ENCODE results near the gene BRAT1. TPM values are rescaled to one million over a fixed set of nuclear protein-coding genes. Genes with fewer than 3 reads are reported as not detected.
A peak's percentile ranks its signal among the peaks of the same experiment; 100 is the strongest.
"Not testable (repeated sequence)": the region's sequence is repeated elsewhere in the genome, so short reads cannot be mapped to it uniquely, and the experiment has no call there.

BRAT1 gene
- total RNA-seq, 1 experiment from 2014 or later: 39.0 TPM

GRCh38 chr7:2539031-2539911, 16.1 kb downstream of the BRAT1 start:
- DNase-seq (ENCODE audit: low read depth): no peak

- no peak for DNase-seq (ENCODE audit: low read depth)
Observed at GRCh38 chr7:2537981-2538851, 17.1 kb downstream of the BRAT1 start.

DNA sequence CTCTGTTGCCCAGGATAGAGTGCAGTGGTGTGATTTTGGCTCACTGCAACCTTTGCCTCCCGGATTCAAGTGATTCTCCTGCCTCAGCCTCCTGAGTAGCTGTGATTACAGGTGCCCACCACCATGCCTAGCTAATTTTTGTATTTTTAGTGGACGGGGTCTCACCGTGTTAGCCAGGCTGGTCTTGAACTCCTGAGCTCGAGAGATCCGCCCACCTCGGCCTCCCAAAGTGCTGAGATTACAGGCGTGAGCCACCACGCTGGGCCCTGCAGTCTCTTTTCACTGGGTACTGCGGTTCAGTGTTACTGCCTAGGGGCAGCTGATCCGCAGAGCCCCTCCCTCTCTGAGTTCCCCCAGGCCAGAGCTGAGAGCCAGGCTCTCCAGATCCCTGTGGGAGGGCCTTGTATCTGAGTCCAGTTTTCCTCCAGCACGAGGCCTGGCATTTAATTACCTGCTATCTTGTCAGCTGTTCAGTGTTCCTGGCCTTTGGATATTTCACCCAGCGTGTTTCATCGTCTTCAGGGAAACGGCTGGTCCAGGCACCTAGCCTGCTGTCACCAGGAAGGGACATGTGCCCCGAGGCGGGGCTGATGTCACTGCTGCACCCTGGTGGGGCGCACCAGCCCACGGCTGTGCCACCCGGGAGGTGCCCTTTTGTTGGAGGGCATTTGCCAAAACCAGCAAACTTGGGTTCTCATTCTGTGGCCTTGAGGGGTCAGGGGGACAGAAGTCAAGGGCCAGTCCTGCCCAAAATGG, 19.3 kb downstream of the BRAT1 start:
- DNase-seq (ENCODE audit: low read depth): not testable (repeated sequence)

DNA sequence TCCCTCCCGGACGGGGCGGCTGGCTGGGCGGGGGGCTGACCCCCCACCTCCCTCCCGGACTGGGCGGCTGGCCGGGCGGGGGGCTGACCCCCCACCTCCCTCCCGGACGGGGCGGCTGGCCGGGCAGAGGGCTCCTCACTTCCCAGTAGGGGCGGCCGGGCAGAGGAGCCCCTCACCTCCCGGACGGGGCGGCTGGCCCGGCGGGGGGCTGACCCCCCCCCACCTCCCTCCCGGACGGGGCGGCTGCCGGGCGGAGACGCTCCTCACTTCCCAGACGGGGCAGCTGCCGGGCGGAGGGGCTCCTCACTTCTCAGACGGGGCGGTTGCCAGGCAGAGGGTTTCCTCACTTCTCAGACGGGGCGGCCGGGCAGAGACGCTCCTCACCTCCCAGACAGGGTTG, 21.1 kb downstream of the BRAT1 start:
- not testable (repeated sequence) for DNase-seq (ENCODE audit: low read depth)

DNA sequence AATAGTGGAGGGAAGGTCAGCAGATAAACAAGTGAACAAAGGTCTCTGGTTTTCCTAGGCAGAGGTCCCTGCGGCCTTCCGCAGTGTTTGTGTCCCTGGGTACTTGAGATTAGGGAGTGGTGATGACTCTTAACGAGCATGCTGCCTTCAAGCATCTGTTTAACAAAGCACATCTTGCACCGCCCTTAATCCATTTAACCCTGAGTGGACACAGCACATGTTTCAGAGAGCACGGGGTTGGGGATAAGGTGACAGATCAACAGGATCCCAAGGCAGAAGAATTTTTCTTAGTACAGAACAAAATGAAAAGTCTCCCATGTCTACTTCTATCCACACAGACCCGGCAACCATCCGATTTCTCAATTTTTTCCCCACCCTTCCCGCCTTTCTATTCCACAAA, 21.8 kb downstream of the BRAT1 start:
- not testable (repeated sequence) for DNase-seq (ENCODE audit: low read depth)

DNA sequence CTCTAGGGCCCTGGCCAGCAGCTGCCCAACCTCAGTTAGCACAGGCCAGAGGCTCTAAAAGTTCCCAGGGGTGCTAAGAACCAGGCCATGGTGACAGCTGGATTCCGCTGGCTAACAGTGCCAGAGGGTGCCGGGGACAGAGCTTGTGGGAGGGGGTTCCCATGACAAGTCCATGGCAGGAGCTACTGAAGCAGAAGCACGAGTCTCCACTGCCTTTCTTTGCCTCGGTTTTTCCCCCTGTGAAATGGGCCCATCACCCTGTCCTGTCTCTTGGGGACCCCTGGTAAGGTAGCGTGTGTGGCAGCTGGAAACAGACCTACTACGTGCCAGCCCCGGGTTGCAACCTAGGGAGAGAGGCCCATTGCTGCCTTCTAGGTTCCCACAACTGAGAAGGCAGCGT, 22.5 kb downstream of the BRAT1 start:
- DNase-seq (ENCODE audit: low read depth): not testable (repeated sequence)

DNA sequence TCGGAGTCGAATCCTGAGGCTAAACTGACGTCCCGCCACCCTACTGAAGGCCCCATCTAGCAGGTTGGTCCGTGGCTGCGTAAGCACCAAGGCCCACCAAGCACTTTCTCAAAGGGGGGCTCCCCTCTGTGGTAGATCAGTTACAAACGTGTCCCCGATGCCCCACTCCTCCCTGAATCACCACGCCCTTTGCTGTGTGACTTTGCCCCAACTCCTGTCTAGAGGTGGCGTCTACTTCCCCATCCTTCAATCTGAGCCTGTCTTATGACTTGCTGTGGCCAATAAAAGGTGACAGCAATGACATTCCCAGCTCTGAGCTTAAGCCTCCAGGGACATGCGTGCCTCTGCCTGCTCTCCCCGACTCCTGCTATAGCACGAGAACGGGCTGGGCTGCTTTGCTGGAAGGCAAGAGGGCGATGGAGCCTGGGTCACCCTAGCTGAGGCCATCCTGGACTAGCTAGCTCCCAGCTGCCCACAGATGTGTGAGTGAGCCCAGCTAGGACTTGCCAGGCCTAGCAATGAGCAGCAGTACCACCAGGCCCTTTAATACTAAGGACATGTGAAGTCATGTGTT, 23.0 kb downstream of the BRAT1 start:
- not testable (repeated sequence) for DNase-seq (ENCODE audit: low read depth)

DNA sequence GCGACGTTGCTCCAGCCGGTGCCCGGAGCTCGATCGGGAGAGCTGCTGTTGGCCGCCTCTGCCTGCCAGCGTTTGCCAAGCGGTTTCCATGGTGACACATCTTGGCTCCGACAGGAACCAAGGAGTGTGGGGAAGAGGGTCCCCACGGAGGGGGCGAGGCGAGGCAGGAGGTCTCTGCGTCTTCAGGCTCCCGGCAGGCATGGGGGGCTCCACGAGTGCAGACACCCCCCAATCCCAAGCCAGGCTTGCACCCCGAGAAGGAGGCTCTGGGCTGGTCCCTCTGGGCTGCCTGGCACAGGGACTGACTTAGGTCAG, 23.6 kb downstream of the BRAT1 start:
- DNase-seq (ENCODE audit: low read depth): not testable (repeated sequence)

DNA sequence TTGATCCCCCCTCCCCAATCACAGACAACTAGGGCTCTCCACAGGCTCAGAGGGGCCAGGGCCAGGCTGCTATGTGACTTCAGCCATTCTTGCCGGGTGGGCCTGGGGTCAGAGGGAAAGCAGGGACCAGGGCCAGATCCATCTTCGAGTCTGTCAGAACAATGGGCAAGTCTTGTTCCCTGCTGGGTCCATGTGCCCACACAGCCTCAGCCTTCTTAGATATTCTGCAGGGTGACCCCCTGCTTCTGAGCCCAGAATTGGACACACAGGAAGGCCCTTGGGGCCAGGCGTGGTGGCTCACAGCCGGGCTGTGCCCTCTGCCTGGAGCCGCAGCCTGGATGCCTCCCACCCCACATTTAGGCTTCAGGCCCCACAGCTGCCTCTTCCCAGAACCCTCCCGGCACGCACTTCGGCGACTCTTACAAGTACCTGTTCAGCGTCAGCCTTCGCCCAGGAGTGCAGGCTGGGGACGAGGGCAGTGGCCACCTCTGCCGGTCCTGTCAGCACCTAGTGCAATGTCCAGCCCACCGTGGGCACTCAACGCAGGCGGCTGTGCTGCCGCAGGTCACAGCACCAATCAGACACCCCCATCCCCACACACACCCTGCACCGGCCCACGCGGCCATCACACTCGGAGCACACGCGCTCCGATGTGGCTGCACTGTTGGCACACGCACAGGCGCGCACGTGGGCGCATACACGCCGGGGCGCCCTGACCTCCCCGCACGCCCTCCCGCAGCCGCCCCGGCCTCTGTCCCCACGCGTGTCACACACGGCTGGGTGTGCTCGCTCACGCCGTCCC, 24.1 kb downstream of the BRAT1 start:
- not testable (repeated sequence) for DNase-seq (ENCODE audit: low read depth)

DNA sequence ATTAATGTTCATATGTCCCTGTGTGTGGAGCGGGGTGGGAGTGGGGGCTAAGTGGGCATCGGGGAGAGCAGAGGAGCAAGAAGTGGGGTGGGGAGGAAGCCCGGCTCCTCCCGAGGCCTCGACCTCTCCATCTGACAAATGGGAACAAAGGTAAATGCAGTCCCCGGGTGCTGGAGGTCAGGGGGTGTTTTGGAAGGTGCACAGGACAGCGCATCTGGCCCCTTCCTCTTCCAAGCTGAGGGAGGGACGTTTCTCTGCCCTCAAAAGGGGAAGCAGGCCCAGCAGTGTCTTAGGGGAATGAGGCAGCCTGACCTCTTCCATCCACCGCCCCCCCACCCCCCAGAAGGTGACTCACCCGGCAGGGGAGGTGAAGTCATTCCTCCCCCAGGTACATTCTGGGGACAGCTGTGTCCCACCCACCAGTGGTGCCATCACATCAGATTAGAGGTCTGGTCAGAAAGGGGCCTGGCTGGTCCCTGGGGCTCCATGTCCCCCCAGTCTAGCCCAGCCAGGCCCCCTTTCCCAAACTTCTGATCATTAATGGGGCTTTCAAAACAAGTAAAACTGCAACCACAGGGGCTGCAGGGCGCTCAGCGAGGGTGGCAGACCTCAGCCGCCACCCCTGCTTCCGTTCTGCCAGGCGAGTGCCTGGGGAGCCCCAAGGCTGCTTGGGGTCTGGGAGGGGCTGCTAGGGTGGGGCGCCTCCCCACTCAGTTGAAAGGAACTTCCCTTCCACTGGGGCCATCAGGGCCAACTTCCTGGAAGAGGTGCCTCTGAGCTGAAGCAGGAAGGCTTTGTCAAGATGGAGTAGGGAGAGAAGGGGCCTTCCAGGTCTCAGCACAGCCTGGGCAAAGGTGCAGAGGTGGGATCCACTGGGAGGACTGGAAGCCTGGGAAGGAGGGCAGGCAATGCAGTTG, 25.0 kb downstream of the BRAT1 start:
- peak; percentile 78 for DNase-seq (ENCODE audit: low read depth)

DNA sequence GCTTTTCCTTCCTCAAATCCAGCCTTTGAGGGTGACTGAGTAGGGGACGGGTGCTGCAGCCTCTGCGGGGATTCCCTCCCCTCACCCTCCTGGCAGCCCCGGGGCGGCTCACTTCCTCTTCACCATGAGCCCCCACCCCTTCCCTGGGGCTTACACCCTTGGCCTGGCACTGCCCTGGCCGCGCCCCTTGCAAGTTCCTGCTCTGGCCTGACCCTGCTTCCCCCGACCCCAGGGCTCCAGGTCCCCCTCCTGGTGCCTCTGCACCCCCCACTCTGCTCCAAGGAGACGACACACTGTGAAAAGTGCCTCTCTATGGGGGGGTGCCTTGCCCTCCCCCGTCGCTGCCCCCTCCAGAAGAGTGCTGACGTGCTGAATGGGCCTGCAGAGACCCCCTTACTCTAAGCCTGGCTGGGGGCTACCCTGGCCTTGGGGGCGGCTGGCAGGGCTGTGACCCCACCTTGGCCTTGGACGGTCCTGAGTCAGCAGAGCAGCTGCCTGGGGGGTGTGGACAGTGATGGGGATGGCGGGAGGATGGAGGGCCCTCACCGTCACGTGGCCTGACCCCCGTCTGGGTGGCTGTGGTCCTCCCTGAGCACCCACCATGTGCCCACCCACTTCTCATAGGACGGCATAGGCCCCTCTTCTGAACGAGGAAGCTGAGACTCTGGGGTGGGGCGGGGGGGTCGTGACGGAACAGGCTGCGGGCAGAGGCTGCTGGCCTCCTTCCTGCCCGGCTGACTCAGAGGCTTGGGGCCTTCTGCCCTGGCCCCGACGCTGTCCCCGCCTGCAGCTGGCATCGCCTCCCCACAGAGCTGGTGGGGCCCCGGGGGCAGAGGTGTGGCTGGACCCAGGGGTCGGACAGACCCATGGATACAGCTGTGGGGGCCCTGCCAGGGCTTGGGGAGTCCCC, 25.9 kb downstream of the BRAT1 start:
- peak; percentile 88 for DNase-seq (ENCODE audit: low read depth)

DNA sequence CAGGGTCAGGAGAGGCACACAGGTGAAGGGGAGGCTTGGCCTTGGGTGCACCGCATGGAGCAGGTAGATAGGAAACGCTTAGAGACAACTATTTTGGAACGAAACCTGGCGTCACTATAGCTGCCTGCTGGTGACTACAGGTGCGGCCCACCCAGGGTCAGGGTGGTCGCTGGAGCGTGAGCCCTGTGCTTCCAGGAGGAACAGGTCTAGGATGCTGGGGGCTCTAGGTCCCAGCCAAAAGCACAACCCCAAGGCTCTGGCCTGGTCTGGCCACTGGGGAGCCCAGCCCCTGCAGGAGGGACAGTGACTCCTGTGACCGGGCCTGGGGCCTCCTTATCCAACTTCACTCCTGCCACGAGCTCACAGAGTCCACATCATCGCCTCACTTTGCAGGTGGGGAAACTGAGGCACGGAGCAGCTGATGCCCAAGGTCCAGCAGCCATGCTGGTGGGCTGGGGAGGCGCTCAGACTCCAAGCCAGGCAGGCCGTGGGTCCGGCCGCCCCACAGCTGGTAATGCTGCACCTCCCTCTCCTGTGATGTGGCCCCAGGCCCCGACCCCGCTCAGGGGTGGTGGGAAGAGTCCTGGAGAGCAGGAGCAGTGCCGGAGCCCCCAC, 26.7 kb downstream of the BRAT1 start:
- DNase-seq (ENCODE audit: low read depth): no peak

DNA sequence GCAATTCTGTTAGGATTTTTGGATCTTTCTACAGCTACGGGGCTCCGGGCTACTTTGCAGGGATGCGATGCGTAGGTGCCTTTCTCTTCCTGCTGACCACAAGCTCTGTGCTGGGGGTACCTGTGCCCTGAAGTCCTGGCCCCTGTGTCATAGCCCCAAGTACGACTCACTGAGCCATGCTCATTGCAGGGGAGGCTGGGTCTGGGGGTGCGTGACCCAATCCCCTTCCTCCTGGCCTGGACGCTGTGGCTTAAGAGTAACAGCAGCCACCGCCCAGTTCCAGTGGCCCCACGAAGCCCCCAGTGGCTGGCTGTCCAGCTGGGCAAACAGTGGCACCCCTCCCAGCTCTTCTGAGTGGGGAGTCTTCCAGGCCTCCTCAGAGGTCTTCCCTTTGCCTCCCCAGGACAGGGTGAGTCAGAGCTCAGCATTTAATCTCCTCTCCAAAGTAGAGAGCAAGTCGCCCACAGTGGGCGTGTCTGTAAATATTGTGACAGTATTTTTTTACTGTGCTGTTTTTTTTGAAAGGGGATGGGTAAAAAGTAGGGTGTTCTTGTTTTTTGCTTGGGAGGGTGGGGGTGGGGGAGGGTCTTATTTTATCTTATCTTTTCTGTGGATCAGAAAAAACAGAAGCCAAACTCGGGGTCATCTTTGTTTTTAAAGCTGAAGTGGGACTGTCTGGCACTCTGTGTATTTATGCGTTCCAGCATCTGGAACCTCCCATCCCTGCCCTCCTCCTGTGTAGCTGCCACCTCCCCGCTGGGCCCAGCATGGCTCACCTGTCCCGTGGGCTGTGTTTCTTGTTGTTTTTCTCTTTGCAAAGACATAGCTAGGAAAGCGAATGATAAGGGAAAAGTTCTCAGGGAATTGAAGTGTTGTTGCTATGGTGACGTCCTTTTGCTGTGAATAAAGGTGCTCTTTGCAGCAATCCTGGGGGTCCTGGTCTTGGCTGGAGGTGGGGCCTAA, 27.5 kb downstream of the BRAT1 start:
- DNase-seq (ENCODE audit: low read depth): peak; percentile 94

GRCh38 chr7:2526659-2527504, 28.4 kb downstream of the BRAT1 start:
- DNase-seq (ENCODE audit: low read depth): no peak

- DNase-seq (ENCODE audit: low read depth): peak; percentile 37
Observed at GRCh38 chr7:2525658-2526630, 29.4 kb downstream of the BRAT1 start.
